AG20443 (cell line): ENCODE results near the gene HPX.

ENCODE experiments used
- DNase-seq: peaks from one replicate; pipeline ENCODE4 v3.0.0; 2012; ENCODE audit warnings: low spot score, mixed read lengths

Gene HPX, protein sequence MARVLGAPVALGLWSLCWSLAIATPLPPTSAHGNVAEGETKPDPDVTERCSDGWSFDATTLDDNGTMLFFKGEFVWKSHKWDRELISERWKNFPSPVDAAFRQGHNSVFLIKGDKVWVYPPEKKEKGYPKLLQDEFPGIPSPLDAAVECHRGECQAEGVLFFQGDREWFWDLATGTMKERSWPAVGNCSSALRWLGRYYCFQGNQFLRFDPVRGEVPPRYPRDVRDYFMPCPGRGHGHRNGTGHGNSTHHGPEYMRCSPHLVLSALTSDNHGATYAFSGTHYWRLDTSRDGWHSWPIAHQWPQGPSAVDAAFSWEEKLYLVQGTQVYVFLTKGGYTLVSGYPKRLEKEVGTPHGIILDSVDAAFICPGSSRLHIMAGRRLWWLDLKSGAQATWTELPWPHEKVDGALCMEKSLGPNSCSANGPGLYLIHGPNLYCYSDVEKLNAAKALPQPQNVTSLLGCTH

DNA sequence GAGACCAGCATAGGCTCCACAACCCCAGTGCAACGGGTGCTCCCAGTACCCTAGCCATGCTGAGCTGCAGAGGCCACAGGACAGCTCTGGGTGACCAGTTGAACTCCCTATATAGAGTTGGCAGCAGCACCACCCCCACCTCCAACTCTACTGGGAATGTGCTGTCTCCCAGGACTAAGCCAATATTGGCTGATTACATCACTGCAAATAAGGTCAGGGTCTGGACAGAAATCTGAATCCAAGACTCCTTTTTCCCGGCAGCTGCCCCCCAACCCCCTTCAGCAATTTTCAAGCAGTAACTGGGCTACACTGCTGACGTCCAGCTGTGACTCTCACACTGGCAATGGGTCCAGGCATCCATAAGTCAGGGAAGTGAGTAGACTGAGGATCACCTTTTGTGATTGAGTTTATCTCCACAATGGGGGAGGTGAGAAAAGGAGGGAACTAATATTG is at the start of gene HPX:
Gene HPX, minus strand, starts transcription at position 82 of the 453 bp plus-strand sequence. Its CDS starts 24 bp downstream, at position 58.
- DNase-seq: no peak

DNA sequence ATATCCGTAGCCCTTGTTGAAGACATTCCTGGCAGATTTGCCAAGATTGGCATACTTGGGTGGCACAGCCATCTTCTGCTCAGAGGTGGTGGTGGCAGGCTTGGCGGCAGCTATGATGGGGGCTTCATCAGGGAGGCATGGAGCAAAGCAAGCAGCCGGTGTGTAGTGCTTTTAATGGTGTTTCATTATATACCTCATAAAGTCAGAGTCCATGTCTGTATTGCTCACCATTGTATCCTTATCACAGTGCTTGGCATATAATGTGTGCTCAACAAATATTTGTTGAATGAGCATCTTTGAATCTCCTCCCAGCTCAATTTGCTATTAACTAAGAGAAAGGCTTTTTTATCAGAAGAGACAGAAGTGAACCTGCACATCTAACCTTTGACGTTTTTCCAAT is 48.5 kb upstream of the HPX start:
- no peak for DNase-seq

DNA sequence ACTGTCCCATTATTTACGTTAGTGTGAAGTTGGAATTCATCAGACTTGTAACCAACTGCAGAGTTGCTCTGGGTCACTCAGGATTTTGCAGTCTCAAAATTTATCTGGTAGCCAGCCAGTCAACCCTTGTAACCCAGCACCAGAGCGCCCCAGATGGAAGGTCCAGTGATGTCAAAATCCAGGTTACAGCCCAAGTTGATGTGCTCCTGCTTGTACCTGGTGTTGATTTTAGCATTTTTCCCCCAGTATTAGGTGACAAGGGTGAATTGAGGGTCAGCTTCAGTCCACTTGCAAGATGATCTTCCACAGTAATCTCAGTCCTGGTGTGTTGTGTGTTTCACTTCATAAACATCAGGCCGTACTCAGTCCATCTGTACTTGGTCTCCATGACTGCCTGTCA is 48.0 kb upstream of the HPX start:
- DNase-seq: no peak

DNA sequence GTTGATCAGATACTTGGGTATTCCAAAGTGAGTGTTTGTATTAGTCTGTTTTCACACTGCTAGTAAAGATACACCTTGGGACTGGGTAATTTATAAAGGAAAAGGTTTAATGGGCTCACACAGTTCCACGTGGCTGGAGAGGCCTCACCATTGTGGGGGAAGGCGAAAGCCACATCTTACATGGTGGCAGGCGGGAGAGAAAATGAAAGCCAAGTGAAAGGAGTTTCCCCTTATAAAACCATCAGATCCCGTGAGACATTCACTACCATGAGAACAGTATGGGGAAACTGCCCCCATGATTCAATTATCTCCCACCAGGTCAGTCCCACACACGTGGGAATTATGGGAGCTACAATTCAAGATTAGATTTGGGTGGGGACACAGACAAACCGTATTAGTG is 47.6 kb upstream of the HPX start:
- no peak for DNase-seq

DNA sequence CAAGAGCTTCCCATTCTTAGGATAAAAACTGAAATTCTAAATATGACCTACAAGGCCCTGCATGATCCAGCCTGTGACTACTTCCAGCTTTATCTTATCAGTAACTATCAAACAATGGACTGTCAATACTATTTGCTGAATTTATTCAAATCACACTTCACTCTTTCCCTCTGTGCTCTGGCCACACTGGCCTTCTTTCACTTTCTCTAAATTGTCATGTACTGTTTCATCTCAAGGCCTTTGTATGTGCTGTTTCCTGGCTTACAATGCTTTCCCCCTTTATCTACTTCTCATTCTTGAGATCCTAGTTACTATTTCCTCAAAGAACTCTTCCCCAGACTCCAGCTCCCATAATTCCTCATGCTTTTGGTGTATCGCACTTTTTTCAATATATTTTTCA is 46.2 kb upstream of the HPX start:
- DNase-seq: no peak

DNA sequence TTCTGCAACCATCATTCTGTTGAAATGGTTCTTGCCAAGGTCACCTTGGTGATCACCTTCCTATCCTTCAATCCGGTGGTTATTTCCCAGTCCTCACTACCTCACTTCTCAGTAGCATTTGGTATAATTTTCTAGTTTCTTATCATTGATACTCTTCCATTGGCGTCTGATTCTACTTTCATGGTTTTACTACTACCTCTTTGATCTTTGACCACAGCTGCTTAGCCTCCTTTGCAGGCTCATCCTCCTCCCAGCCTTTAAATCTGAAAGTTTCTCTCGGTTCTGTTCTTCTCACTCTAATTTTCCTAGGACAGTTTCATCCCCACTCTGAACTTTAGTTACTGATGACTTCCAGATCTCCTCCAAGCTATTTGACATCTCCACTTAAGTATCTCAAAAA is 45.5 kb upstream of the HPX start:
- no peak for DNase-seq

DNA sequence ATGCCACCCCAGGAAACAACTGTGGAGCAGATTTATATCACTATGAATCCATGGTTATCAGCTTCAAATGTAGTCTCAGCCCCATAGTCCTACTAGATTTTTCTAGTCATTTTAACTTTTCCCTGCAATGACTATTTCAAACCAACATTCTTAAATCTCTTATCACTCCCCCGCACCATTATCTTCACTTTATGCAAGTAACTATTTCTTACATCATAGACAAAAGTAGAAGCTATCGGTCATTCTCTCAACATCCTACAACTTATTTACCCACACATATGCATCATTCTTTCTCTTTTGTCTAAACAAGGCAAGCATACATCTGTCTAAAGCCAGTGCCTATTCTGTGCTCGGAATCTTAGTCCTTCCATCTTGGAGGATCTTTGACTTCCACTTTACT is 44.9 kb upstream of the HPX start:
- DNase-seq: no peak

DNA sequence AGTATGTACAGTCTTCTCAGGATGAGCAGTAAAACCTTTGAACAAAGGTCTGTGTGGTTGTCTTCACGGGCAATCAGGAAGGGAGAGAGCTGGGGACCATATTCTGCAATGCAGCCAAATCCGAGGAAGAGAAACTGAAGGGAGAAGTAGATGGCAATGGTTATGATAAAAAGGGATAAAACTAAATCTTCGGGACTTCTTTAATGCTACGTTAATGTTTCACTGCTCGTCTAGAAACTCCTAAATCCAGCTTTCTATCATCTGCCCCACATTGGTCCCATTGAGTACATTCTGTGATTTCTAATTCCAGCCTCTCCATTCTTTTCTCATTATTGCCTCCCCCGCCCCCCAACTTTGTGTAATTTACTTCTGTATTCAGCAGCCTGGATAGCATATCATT is 42.2 kb upstream of the HPX start:
- DNase-seq: no peak

DNA sequence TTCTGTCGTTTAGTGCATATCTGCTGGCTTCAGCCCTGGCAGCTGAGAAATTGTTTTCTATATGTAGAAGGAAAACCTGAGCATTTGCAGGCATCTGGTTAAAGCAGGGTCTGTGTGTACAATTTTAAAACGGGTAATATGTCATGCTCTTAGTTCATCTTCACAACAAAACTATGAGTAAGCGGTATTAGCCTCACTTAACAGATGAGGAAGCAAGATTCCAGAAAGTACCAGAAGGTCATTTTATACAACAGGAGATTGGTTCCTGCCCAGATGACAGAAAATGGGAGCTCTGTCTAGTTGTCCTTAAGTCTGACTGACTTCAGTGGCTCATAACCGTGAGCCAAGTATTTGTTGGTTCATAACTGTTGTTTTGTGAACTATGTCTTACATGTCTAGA is 41.7 kb upstream of the HPX start:
- no peak for DNase-seq

DNA sequence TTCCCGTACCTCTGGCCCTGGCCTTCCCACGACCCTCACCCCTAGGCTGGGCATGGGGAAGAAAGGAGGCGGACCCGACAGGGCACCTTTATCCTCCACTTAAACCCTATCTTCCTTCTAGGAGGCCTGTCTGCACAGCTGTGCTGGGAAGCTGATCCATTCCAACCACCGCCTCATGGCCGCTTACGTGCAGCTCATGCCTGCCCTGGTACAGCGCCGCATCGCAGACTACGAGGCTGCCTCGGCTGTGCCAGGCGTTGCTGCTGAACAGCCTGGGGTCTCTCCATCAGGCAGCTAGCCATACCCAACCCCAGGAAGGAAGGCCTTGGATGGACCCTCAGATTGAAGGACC is 41.1 kb upstream of the HPX start:
- no peak for DNase-seq

DNA sequence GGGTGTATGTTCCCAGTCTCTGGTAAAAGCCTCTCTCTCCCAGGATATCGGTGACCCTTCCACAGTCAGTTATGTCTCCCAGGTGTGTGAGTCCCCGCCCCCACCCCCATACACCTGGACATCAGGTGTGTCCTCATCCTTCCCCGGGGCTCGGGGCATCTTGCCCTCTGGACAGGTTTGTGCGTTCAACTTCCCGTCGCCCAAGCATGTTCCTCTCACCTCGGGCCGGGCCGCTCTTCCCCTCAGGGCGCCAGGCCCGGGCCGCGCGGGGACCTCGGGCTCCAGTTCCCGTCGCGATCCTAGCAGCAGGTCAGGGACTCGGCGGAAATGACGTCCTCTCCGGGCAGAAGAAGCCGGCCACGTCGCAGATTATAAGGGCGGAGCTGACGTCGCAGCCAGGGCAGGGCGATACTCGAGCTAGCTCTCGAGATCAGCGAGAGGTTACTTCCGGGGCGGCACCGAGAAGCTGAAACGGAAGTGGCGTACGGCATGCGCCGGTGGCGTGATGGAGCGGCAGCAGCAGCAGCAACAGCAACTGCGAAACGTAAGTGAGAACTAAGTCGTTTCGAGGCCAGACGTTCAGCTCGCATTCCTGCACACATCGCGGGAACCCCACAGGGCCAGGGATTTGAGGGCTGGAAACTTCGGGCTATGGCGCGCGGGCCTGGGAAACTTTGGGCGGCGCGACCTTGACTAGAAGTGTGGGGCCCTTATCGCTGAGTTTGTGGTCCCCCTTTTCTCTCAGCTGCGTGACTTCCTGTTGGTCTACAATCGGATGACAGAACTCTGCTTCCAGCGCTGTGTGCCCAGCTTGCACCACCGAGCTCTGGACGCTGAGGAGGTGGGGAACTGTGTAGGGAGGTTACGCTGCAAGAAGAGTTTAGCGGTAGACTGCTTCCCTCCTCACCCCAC is 40.5 kb upstream of the HPX start, which contains the start of the genes ARFIP2 and TIMM10B:
Gene ARFIP2, minus strand, starts transcription at position 320 of the 912 bp plus-strand sequence. CDS start 910 bp downstream, outside the sequence.
Gene TIMM10B, plus strand, starts transcription at position 490 of the 912 bp plus-strand sequence. Its CDS starts 16 bp downstream, at position 506.
- DNase-seq: peak; percentile 99

DNA sequence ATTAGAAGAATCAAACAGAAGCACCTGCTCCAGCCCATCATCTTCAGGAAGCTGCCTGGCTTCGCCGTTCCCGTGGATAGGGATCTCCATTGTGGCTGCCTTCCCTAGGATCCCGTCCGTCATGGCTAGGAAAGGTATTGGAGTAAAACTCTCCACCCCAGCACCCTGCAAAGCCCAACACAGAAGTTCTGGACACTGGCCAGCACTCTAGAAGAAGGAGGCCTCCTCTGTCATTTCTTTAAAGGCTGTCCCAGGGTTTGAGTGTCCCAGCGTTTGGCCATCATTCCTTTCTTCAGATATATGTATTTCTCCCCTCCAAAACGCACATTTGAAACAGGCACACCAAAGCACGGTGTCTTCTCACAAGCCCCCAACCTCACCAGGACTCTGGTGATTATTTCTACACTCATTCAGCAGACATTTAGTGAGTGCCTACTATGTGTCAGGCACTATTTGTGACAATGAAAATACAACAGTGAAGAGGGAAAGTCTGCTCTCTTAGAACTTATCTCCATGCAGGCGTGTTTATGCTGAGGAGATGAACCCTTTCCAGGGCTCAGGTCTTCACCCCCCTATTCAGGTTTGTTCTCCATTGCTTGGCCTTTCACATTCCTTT is 39.6 kb upstream of the HPX start:
- DNase-seq: no peak

DNA sequence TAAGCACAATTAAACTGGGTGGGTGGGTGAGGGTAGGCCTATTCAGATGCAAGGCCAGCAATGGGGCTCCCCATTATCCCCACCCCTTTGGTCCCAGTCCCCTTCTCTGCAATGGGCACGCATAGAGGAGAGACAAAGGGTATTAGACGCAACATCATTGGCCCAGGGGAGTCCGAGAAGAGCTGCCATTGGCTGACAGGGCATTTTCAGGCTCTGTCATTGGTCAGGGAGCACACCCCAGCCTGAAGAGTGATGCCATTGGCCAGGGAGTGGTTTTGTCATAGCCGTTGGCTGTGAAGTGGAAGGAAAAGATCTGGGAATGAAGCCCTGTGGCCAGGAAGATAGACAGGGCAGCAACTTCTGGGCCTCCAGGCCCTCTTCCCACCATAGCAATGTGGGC is 35.8 kb upstream of the HPX start:
- DNase-seq: no peak

DNA sequence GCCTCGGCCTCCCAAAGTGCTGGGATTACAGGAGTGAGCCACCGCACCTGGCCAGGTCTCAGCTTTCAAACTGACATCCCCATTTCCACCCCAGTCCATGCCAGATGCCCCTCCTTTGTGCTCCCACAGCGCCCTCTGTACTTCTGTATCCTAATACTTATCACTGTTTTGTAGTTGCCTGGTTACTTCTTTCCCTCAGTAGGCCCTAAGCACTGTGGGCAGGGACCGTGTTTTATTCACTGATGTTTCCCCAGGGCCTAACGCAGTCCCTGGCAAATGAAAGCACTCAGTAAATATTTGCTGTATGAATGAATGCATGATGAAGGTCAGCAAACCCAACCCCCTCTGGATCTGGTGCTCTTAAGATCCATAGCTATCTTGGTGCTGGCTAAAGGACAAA is 35.1 kb upstream of the HPX start:
- no peak for DNase-seq

DNA sequence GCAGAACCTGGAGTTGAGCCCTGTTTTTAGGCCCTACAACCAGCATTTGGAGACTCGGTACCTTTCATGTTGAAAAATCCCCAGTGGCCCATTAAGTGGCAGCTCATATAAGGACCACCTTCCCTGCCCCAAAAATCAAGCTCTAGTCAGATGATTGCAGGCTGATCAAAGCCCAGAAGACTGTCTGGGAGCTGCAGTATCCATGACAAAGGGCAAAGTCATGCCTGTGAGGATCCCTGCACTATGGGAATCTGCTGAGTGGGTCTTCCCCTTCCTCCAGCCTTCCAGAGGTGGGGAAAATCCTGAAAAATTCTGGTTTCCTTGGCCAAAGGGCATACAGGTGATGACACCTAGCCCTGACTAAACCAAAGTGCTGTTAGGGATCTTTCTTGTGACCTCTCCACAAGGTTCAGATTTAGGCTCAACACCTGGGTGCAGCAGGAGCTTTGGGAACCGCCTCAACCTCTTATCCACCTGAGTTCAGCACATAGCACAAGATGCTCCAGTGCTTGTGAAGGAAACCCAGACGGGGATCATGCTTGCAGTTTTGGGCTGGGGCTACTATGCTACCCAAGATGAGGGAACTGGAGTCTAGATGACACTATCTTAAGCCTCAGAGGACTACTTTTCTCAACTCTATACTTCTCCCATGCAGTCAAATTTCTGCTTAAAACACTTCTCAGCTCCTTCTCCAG is 34.2 kb upstream of the HPX start:
- no peak for DNase-seq

DNA sequence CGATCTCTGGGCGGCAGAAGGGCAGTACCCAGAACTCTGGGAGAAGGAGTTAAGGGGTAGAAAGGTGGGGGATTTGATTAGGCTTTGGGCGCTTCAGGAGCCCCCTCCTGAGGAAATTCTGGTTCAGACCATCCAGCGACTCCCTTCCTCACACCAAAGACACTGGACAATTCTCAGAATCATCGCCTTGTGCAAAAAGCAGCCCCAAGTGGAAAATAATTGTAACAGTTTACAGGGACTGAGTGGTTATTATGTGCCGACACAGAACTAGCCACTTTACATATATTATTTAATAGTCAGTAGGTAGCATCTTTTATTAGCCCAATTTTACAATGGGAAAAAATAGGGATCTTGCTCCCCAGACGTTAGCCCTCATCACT is 33.6 kb upstream of the HPX start:
- DNase-seq: no peak

DNA sequence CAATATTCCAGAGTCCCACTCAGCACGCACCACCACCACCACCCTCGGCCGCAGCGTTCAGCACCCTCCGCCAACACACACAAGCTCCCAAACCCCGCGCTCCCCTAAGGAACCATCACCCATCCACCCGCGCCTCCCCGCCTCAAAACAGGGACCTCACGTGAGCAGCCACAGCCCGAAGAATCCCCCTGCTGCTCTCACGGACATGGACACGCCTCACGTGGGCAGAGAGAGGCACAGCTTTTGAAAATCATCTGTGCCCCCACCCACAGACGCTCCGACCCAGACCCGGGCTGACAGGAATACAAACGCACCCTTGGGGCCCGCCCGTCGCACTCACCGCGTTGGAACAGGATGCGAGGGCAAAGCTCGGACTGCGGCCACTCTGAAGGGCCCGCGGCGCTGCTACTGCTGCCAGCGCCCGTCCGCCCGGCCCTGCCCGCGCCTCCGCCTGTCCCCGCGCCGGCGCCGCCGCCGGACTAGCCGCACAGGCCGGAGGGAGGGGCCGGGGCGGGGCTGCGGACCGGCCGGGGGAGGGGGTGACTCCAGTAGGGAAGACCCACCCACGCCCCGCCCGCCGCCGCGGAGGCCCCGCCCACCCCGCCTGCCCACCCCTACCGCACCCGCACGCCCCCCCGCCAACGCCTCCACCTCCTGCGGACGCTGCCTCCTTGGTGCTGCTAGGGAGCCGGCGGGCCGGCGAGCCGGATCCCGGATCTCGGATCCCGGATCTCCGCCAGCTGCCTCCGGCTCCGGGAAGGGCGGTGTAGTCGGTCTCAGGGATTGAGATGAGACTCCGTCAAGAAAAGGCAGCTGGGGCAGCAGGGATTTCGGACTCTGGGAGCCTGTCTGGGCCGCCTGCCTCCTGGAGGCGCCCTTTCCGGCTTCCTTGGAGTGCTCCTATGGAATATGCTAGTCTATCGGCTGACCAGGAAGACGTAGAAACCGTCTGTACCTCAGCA is 32.9 kb upstream of the HPX start, which contains the start of gene TRIM3:
Gene TRIM3, minus strand, starts transcription at position 491 of the 962 bp plus-strand sequence. CDS start 8,246 bp downstream, outside the sequence.
- peak; percentile 99 for DNase-seq

DNA sequence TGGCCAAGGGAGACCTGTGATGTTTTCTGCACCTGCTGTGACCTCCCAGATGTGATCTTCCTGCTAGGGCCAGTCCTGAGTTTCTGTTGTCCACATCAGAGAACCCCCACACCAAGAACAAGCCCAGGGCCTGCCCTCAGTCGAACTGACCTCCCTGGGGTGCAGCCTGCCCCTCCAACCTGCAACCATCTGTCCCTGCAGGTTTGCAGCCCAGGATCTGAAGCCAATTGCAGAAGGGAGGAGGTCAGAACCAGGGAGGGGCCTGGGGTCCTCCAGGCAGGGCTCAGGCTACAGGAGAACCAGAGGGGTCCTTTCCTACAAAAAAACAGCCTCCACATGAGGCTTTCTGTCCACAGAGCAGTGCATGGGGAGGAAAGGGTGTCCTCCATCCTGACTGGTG is 32.1 kb upstream of the HPX start:
- no peak for DNase-seq

DNA sequence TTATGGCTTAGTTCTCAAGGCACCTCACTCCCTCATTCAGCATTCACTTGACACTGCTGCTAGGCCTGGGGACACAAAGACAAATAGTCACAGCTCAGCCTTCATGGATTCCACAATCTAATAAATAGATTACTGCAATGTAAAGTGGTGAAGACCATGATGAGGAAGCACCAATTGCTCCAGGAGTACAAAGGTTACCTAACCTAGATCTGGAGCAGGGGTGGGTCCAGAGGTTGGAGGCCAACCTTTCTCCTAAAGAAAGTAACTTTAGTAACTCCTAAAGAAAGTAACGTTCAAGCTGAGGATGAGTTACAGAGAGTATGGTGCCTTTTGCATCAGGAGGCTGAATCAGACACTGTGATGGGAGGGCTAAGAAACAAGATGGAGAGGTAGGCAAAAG is 28.8 kb upstream of the HPX start:
- no peak for DNase-seq

DNA sequence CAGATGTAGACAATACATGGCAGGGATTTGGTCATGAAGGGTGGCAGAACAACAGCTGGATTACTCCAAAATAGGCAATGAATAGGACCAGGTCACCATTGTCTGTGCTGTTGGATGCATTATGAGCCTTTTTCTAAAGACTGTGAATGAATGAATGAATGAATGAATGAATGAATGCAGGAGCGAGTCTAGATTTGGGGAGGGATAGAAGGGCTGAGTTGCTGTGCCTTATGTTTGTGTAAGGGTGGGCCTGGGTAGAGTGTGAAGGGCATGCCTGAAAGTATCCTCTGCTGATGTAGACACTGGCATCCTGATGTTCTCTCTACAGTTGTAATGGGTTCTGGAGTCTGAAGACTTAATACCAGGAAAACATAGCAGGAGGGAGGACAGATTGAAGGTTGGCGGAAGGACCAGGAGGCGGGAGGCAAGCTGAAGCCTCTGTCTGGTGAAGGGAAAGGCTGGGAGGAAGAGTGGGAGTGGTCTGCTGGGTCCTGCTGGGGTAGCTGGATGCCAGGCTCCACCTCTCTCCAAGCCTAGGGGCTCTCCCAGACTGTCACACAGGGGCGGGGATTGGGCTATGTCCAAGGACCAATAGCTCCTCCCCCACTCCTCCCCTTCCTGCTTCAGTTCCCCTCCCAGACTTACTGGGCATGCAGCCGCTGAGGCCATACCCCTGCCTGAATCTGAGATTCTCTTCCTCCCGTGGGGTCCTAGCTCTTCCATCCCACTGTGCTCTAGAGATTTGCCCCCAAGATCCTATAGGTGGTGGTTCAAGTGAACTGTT is 28.1 kb upstream of the HPX start:
- peak; percentile 83 for DNase-seq
